OCI-LY1 (cell line): ENCODE data around the gene NECAP2.

ENCODE experiments used
- H2AFZ ChIP-seq: fragments of 200-600 bp; sonication (generic), shearing (Covaris generic); 2 replicates; pipeline ENCODE4 v1.6.0; 2014; ENCODE audit warnings: antibody characterized with exemption, mild to moderate bottlenecking, low read length
- H3F3A ChIP-seq: fragments of 200-600 bp; sonication (generic), shearing (Covaris generic); 2 replicates; pipeline ENCODE4 v1.6.0; 2014; ENCODE audit warnings: mild to moderate bottlenecking, antibody characterized with exemption, low read length, moderate library complexity; ENCODE audit not compliant: insufficient read depth
- H3K27ac ChIP-seq: fragments of 200-600 bp; sonication (generic); 2 replicates; pipeline ENCODE4 v1.5.1; 2014; ENCODE audit warnings: low read length, mixed run types, mild to moderate bottlenecking, low read depth; ENCODE audit not compliant: poor library complexity, severe bottlenecking
- H3K27me3 ChIP-seq: fragments of 200-600 bp; sonication (generic); 2 replicates; pipeline ENCODE4 v1.6.0; 2014; ENCODE audit warnings: antibody characterized with exemption, mild to moderate bottlenecking, low read length, moderate library complexity; ENCODE audit not compliant: insufficient read depth
- H3K36me3 ChIP-seq: fragments of 200-600 bp; sonication (generic); 2 replicates; pipeline ENCODE4 v1.6.1; 2014; ENCODE audit warnings: mild to moderate bottlenecking, antibody characterized with exemption, low read length, moderate library complexity, mixed read lengths; ENCODE audit not compliant: insufficient read depth
- H3K4me1 ChIP-seq: fragments of 200-600 bp; sonication (generic); 2 replicates; pipeline ENCODE4 v1.5.1; 2014; ENCODE audit warnings: mild to moderate bottlenecking, low read length, moderate library complexity; ENCODE audit not compliant: insufficient read depth, severe bottlenecking
- H3K4me2 ChIP-seq: fragments of 200-600 bp; sonication (generic), shearing (Covaris generic); 2 replicates; pipeline ENCODE4 v1.6.1; 2014; ENCODE audit warnings: low read length
- H3K4me3 ChIP-seq: fragments of 200-600 bp; sonication (generic); 2 replicates; pipeline ENCODE4 v1.5.1; 2014; ENCODE audit warnings: low read length, low read depth, mild to moderate bottlenecking, mixed read lengths; ENCODE audit not compliant: poor library complexity, severe bottlenecking
- H3K79me2 ChIP-seq: fragments of 200-600 bp; shearing (Covaris generic); 2 replicates; pipeline ENCODE4 v1.6.1; 2016; ENCODE audit warnings: mixed run types, low read length, mixed read lengths; ENCODE audit not compliant: insufficient read depth
- H3K9ac ChIP-seq: fragments of 200-600 bp; sonication (generic), shearing (Covaris generic); 2 replicates; pipeline ENCODE4 v1.6.1; 2014; ENCODE audit warnings: mild to moderate bottlenecking, low read length, mixed read lengths
- H3K9me2 ChIP-seq: fragments of 200-600 bp; sonication (generic), shearing (Covaris generic); 2 replicates; pipeline ENCODE4 v1.6.1; 2014; ENCODE audit warnings: low read depth, mild to moderate bottlenecking, low read length, mixed read lengths
- H3K9me3 ChIP-seq: fragments of 200-600 bp; shearing (Covaris generic); 2 replicates; pipeline ENCODE4 v1.6.1; 2014; ENCODE audit warnings: low read length, mixed read lengths
- H4K20me1 ChIP-seq: fragments of 200-600 bp; sonication (generic), shearing (Covaris generic); 2 replicates; pipeline ENCODE4 v1.6.0; 2016; ENCODE audit warnings: mild to moderate bottlenecking, low read length; ENCODE audit not compliant: insufficient read depth
- CTCF ChIP-seq: fragments of 200-600 bp; sonication (generic), shearing (Covaris generic); IDR thresholded peaks from 2 replicates; pipeline ENCODE4 v1.5.1; 2017; ENCODE audit warnings: mild to moderate bottlenecking, antibody characterized with exemption, low read length, moderate library complexity, mixed read lengths
- EZH2 ChIP-seq: fragments of 200-600 bp; sonication (generic), shearing (Covaris generic); IDR thresholded peaks from 2 replicates; pipeline ENCODE4 v1.8.0; 2017; ENCODE audit warnings: borderline replicate concordance, mixed run types, mild to moderate bottlenecking, antibody characterized with exemption, low read length, moderate library complexity, mixed read lengths

The NECAP2 gene

GRCh38 chr1:16434007-16434406, 6.5 kb upstream of the NECAP2 start:
- Histone ChIP-seq H3K9me3 (no peaks in the 10 kb centered on the region), H3K36me3 (no peaks in the 10 kb centered on the region), H4K20me1 (no peaks in the 10 kb centered on the region), H3K27ac (no peak overlapping the region), H3K79me2 (no peaks in the 10 kb centered on the region), H3K9me2 (no peaks in the 10 kb centered on the region), H3F3A (no peaks in the 10 kb centered on the region), H3K27me3 (no peaks in the 10 kb centered on the region), H2AFZ (no peak overlapping the region), H3K4me1 (peaks cover 9% of the 10 kb centered on the region), H3K4me2 (no peak overlapping the region), H3K4me3 (no peak overlapping the region), H3K9ac (no peak overlapping the region)
- TF ChIP-seq EZH2, result no peak
- TF ChIP-seq CTCF, result no peak

- Histone ChIP-seq H3K4me2 (no peak overlapping the region), H3K36me3 (no peaks in the 10 kb centered on the region), H3K4me1 (peaks cover 9% of the 10 kb centered on the region), H3K27me3 (no peaks in the 10 kb centered on the region), H3K4me3 (no peak overlapping the region), H2AFZ (no peak overlapping the region), H4K20me1 (no peaks in the 10 kb centered on the region), H3K9me3 (no peaks in the 10 kb centered on the region), H3K9ac (no peak overlapping the region), H3K79me2 (no peaks in the 10 kb centered on the region), H3K27ac (no peak overlapping the region), H3K9me2 (no peaks in the 10 kb centered on the region), H3F3A (no peaks in the 10 kb centered on the region)
- TF ChIP-seq CTCF (no peak), EZH2 (no peak)
These were observed 6.0 kb upstream of the NECAP2 start for GRCh38 chr1:16434501-16434900.

GRCh38 chr1:16436946-16437474, 3.5 kb upstream of the NECAP2 start, which contains the start of gene SPATA21:
TSS of gene SPATA21 (minus strand) at chr1:16437424. CDS start at chr1:16431371, 6,053 bp downstream.
- Histone ChIP-seq H3K4me3 (no peak within 1 kb of the TSS), H2AFZ (no peak within 1 kb of the TSS), H3K36me3 (no peaks in the 10 kb centered on the region; the same call in 1 of the 2 replicates), H3K4me1 (peaks cover 26% of the 10 kb centered on the region), H3F3A (no peaks in the 10 kb centered on the region), H3K4me2 (no peak within 1 kb of the TSS), H3K9me2 (no peaks in the 10 kb centered on the region), H3K9ac (no peak within 1 kb of the TSS), H4K20me1 (no peaks in the 10 kb centered on the region), H3K79me2 (peaks cover 7% of the 10 kb centered on the region; the same call in 1 of the 2 replicates), H3K27ac (no peak within 1 kb of the TSS), H3K27me3 (no peaks in the 10 kb centered on the region), H3K9me3 (no peaks in the 10 kb centered on the region)
- TF ChIP-seq CTCF (no peak), EZH2 (no peak)
